ENCODE measurements around the gene KCNT1.

KCNT1 gene

DNA sequence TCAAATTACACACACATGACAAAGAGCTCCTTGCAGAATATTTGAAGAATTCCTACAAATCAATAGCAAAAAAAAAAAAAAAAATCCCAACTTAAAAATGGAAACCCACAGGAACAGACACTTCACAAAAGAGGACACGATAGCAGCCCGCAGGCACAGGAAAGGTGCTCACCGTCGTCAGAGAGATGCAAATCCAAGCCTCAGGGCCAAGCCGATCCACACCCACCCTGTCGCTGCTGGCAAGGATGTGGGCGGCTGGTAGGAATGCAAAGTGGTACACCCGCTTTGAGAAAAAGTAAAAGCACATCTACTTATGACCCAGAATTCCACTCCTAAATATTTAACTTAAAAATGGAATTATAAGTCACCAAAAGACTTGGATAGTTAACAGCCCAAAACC is 28.0 kb upstream of the KCNT1 start:
- no peak for DNase-seq

GRCh38 chr9:135674977-135675376 is 27.0 kb upstream of the KCNT1 start:
- no peak for DNase-seq

GRCh38 chr9:135676891-135677290 is 25.1 kb upstream of the KCNT1 start:
- DNase-seq, result no peak

DNA sequence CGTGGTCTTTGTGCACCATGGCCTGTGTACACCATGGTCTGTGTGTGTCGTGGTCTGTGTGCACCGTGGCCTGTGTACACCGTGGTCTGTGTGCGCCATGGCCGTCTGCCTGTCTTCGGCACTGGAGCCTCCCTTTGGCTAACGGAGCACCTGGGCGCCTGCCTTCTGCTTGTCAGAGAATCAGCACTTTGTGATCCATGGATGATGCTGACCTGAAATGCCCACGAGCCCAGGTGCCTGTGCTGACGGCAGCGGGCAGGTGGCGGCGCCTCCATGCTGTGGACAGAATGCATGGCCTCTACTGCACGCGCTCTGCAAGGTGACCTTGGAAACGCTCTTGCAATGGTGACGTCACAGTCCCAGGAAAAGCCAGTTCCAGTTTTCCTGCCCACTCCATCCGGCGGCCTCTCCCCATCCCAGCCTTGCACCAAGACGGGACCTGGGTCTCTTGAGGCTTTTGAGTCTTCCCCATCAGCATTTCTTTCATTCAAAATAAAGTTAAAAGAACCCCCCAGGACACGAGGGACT is 24.3 kb upstream of the KCNT1 start:
- DNase-seq, result no peak

DNA sequence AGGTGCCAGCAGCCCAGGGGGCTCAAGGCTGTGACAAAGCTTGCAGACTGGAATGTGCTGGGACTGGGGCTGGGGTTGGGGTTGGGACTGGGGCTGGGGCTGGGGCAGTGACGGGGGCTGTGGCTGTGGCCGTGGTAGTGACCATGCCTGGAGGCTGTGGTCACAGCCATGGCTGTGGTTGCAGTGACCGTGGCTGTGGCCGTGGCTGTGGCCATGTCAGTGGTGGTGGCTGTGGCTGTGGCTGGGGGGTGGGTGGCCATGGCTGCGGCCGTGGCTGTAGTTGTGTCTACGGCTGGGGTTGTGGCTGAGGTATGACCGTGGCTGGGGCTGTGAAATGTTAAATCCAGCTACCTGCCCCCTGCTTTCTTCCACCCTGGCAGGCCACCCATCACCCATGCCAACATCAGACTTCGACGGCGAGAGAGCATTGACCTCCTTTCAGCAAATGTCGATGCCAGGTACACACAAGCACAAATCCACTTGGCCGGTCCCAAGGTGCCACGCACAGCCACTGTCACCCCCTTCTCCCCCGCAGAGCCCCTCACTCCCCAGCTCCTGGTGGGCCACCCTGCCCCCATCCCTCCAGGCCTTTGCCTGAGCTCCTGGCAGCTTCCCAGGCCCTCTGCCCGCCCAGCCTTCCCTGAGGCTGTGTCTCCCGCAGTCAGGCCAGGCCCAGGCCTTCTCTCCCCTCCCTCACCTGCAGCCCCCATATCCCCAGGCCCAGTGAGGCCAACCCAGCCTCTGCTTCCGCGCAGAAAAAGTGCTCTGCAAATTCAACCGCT is 23.6 kb upstream of the KCNT1 start:
- DNase-seq, result no peak

DNA sequence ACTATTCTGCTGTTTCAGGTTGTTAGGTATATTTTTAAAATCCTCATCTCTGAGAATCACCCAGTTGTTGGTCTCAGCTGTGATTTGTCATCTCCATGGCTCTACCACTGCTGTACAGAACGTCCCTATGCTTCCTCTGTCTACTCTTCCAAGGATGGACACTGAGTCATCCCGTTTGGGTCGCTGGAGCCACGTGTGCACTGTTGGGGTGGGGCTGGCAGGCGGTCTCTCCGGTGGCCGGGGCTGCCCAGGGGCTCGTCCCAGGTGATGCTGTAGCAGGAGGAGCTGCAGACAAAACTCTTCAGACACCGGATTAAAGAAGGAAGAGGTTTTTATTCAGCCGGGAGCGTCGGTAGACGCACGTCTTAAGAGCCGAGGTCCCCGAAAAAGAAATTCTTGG is 21.9 kb upstream of the KCNT1 start:
- no peak for DNase-seq

DNA sequence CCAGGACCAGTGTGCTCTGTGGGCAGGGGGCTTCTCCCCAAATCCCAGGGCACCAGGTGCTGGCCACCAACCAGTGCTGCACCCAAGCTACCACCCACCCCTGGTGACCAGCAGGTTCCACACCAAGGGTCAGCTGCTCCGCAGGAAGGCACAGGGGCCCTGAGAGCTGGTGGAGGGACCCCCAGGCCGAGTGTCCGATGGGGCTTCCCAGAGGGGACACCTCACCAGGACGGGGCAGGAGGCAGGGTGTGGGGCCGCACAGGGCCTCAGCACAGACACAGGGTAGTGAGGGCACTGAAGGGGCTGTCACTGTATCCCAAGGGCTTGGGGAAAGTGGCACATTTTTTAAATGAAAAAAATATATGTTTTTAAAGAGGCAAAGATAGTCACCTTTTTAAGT is 20.8 kb upstream of the KCNT1 start:
- no peak for DNase-seq

DNA sequence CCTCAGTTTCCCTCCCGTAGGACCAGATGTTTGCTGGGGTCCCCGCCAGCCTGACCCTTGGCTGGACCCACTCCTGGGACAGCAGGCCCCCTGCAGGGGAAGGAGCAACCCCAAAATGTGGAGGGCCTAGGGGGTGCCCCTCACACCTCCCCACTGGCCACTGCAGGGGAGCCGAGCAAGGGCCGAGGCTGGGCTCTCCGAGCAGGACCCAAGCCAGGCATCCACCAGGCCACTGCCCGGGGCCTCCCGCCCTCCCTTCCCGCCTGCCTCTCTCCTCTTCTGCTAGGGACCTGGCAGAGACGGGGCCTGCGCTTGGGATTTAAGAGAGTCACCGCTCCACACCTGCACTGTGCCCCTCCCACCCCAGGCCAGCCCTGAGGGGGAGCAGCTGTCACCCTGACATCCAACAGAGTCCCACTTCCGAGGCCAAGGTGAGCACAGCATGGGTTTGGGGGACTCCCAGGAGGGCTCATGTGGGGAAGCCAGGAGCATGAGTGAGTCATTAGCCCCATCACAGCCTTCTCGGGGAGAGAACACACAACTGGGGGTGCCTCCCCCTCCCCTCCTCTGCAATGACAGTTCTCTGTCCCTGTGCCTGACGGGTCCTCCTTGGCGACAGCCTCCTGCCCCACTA is 18.5 kb upstream of the KCNT1 start:
- no peak for DNase-seq

- no peak for DNase-seq
These were observed 17.3 kb upstream of the KCNT1 start for GRCh38 chr9:135684691-135685090.

DNA sequence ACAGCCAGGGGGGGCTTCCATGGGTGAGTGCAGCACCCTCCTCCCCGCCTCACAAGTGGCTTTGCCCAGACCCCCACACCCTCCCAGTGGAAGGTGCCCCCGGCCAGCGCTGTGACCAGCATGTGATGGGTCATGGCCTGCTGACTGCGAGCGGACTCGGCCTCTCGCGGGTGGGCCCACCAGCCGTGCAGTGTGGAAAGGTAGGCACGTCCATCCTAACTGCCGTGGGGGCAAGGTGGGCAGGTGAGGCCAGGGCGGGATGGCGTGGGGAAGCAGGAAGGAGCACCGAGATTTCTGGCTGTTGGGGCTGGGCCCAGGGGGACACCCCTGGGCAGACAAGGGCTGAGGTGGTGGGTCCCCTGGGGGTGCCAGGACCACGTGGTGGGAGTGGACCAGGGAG is 14.8 kb upstream of the KCNT1 start:
- no peak for DNase-seq

- no peak for DNase-seq
These were observed 13.0 kb upstream of the KCNT1 start for GRCh38 chr9:135689011-135689410.

DNA sequence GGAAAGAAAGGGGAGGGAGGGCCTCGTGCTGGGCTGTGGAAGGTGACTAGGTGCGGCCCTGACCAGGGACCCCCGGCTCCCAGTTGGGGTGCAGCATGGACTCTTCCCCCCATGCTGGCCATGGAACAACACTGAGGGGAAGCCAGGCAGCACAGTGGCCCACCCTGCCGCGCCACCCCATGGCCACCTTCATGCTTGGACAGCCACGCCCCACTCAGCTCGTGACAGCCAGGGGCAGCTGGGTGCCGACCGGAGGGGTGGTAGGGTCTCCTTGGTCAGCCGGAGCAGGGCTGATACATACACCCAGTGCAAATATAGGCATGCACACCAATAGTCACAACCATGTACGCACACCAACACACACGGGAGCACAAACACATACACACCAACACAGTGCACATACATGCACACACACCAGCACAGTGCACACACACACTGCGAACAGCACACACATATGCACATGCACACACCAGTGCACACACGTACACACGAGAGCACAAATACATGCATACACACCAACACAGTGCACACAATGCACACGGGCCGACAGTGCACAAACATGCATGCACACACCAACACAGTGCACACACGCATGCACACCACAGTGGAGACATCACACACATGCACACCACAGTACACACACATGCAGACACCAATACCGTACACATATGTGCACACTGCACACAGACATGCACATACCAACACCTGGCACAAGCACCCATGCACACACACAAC is 11.0 kb upstream of the KCNT1 start:
- no peak for DNase-seq

DNA sequence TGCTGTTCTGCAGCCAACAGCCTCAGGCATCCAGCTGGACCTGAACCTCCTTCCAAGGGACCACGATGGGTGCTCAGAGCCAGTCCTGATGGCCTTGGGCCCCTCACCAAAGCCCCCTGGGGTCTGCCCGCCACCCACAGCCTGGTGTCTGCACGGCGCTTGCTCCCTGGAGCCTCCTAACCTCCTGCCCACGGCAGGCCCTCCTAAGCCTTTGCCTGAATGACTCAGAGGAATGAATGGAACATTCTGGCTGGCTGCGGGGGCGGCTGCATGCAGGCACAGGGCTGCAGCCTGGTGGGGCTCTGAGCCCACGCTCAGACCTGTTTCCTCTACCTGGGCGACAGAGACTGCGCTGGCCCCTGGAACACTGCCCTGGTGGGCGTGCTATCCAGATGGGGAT is 9.6 kb upstream of the KCNT1 start:
- no peak for DNase-seq

- DNase-seq, result no peak
These were observed 8.7 kb upstream of the KCNT1 start for GRCh38 chr9:135693265-135693664.

GRCh38 chr9:135693771-135694170 is 8.2 kb upstream of the KCNT1 start:
- DNase-seq, result no peak

DNA sequence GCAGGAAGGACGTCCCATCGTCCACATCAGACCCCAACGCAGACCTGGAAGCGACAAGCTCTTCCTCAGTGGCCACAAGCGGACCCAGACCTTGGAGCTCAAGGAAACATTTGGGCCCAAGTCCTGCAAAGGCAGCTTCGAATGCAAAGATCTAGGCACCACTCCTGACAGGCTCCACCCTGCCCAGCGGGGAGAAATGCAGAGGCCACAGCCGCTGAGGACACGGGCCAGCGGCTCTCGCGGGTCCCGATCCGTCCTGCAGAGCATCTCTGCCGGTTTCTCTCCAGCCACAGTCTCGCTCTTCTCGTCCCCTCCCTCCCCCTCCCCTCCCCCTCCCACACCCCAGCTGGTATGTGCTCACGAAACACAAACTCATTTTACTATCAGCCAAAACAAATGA is 7.6 kb upstream of the KCNT1 start:
- no peak for DNase-seq

GRCh38 chr9:135695036-135695435 is 6.9 kb upstream of the KCNT1 start:
- no peak for DNase-seq

DNA sequence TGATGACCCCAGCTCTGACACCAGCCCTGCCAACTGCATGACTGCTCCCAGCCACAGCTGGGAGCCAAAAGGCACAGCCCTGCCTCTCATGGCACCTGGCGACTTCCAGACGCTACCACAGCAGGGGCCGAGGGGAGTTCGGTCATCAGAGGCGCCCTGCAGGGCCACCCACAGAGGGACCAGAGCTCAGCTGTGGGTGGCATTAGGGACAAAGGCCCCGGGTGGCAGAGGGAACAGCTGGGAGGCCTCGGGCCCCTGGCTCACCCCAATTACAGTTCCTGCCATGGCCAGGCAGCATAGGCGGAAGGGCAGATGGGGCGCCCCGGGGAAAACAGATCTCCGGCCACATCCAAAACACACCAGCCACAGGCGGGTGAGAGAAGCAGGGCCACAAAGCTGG is 6.3 kb upstream of the KCNT1 start:
- no peak for DNase-seq

GRCh38 chr9:135696446-135696845 is 5.5 kb upstream of the KCNT1 start:
- DNase-seq, result no peak

- no peak for DNase-seq
These were observed 4.8 kb upstream of the KCNT1 start for GRCh38 chr9:135697226-135697625.

GRCh38 chr9:135698236-135698635 is 3.7 kb upstream of the KCNT1 start:
- DNase-seq, result no peak

DNA sequence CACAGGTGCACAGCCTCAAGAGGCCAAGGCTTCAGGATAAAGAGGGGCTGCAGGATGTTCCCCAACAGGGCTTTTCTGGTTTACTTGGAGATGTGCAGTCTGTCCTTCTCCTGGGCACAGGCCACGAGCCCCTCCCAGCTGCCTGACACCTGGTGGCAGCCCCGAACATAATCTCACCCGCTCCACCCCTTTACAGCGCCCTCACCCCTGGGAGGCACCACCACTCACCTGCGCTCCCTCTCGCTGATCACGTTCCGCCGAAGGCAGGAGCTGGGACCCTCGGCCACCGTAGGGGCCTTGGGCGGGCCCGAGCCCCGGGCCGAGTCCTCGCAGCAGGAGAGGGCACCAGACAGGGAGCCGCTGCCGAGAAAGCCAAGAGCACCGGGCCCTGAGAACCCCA is 3.2 kb upstream of the KCNT1 start:
- no peak for DNase-seq

DNA sequence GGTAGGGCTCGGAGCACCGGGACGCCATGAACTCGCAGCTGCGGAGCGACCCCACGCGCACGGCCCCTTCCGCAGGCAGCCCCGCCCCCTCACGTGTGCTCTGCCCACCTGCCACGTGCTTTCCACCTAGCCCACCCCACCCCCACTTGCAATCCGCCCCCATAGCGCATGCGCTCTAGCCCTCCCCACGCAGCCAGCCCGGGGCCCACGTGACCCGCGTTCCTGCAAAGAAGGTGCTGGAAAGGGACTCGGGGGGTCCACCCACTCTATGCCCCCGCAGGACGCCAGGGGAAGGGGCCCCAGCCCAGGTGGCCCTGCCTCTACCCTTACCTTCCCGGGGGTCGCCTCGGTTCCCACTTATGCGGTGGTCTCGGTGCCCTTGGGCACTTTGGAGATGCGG is 2.5 kb upstream of the KCNT1 start, which contains the start of gene SOHLH1:
Gene SOHLH1 (minus strand): TSS at position 42 of the 400 bp plus-strand sequence. CDS start 14 bp downstream, at position 28.
- no peak for DNase-seq

- DNase-seq, result no peak
These were observed 1.5 kb upstream of the KCNT1 start for GRCh38 chr9:135700525-135700924.

Measured in suppressor macrophage treated with lipopolysaccharide for 4 hours (primary cell).